Measurements from ENCODE around the gene DIP2C. TPM values are rescaled to one million over a fixed set of nuclear protein-coding genes. Genes with fewer than 3 reads are reported as not detected.
A peak's percentile ranks its signal among the peaks of the same experiment; 100 is the strongest.

The DIP2C gene
- total and polyA plus RNA-seq, 8 donors, result 2.4 to 40.1 (median 21.0) TPM

DNA sequence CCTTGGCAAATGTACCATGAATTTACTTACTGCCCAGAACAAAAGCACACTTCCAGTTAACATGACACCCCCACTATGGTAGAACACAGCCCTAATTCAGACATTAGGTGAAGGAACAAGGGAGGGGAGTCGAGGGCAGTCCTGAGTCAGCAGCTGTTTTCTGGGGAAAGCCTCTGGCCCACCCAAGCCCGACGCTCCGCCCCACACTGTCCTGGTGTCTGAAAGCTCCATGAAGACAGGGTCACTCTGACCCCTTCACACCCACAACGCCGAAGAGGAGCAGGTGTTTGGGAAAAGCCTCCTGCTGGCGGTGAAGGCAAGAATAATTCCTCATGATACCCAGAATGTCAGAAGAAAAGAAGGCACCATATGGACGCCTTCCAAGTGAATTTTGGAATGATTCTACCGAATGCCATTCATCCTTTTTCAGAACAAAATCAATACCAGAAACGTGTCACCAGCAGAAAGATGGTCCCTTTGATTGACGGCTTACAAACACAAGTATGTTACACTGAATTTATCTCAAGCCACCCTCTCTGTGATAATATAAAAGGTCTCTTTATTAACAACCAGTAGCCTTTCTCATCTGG lies 172.1 kb downstream of the DIP2C start:
- no peak overlapping the region for H3K4me3 ChIP-seq
- peaks cover 0 to 11% (median 2%) of the 10 kb centered on the region in 4 donors for H3K36me3 ChIP-seq
- WGBS, 5 donors, result 58 to 74% (median 64%) methylated on average over 11 of the region's 11 CpGs
- no peaks in the 10 kb centered on the region for H3K9me3 ChIP-seq
- H3K27me3 ChIP-seq, result no peaks in the 10 kb centered on the region
- intact Hi-C loops (cut with DNase I; ENCODE audit: low total_unique reads), result loop anchor here (10.0 kb wide), 1 partner anchor 167 kb away; the partner anchor contains the start of gene DIP2C
- no peak for DNase-seq
- no peak overlapping the region for H3K27ac ChIP-seq
- TF ChIP-seq EP300 (IDR thresholded peaks at IDR 0.05), result no peak
- TF ChIP-seq CTCF (IDR thresholded peaks at IDR 0.05), result no peak
- TF ChIP-seq POLR2A (IDR thresholded peaks at IDR 0.05), result no peak
- no peak for TF ChIP-seq POLR2AphosphoS5 (IDR thresholded peaks at IDR 0.05)
- H3K4me1 ChIP-seq, result peaks cover 0 to 52% (median 27%) of the 10 kb centered on the region in 4 donors

DNA sequence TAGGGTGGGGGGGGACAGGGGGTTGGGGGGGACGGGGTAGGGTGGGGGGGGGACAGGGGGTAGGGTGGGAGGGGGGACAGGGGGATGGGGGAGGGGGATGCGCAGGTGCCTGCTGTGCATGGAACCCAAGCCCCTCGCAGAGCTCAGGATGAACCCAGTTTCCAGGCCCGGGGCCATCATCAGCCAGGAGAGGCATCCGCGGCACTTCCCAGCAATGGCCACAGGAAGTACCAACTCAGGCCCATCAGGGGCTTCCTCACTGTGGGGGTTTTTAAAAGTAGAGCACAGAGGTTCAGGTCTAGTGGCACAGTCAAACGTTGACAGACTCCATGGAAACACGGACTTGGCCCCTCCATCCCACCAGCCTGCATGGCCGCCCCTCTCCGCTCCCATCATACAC lies 172.7 kb downstream of the DIP2C start:
- Histone ChIP-seq H3K27me3 (no peaks in the 10 kb centered on the region), H3K4me1 (peaks cover 0 to 52% (median 26%) of the 10 kb centered on the region in 4 donors), H3K9me3 (no peaks in the 10 kb centered on the region), H3K4me3 (no peak overlapping the region), H3K36me3 (peaks cover 0 to 11% (median 2%) of the 10 kb centered on the region in 4 donors), H3K27ac (no peak overlapping the region)
- DNase-seq, result no peak
- WGBS, 5 donors, result 70 to 82% (median 76%) methylated on average over 8 to 9 of the region's 10 CpGs
- TF ChIP-seq CTCF (IDR thresholded peaks at IDR 0.05) (no peak), POLR2A (IDR thresholded peaks at IDR 0.05) (no peak), POLR2AphosphoS5 (IDR thresholded peaks at IDR 0.05) (no peak), EP300 (IDR thresholded peaks at IDR 0.05) (no peak)
- intact Hi-C loops (cut with DNase I; ENCODE audit: low total_unique reads), result loop anchor here (10.0 kb wide), 1 partner anchor 168 kb away; the partner anchor contains the start of gene DIP2C

- H3K27ac ChIP-seq, result peak overlapping the region in 1 of 5 donors; percentile 7
- no peaks in the 10 kb centered on the region for H3K9me3 ChIP-seq
- TF ChIP-seq POLR2A (IDR thresholded peaks at IDR 0.05), result no peak
- TF ChIP-seq POLR2AphosphoS5 (IDR thresholded peaks at IDR 0.05), result no peak
- TF ChIP-seq EP300 (IDR thresholded peaks at IDR 0.05), result no peak
- no peak for TF ChIP-seq CTCF (IDR thresholded peaks at IDR 0.05)
- no peak for DNase-seq
- no peaks in the 10 kb centered on the region for H3K27me3 ChIP-seq
- intact Hi-C loops (cut with DNase I; ENCODE audit: low total_unique reads), result loop anchor here (10.0 kb wide), 1 partner anchor 169 kb away; the partner anchor contains the start of gene DIP2C
- 65 to 77% (median 72%) methylated on average over 8 of the region's 8 CpGs for WGBS, 5 donors
- H3K4me3 ChIP-seq, result no peak overlapping the region
- peaks cover 2 to 57% (median 30%) of the 10 kb centered on the region in 4 donors for H3K4me1 ChIP-seq
- peaks cover 0 to 11% (median 2%) of the 10 kb centered on the region in 4 donors for H3K36me3 ChIP-seq
Measured at GRCh38 chr10:515674-516073, 173.8 kb downstream of the DIP2C start.

DNA sequence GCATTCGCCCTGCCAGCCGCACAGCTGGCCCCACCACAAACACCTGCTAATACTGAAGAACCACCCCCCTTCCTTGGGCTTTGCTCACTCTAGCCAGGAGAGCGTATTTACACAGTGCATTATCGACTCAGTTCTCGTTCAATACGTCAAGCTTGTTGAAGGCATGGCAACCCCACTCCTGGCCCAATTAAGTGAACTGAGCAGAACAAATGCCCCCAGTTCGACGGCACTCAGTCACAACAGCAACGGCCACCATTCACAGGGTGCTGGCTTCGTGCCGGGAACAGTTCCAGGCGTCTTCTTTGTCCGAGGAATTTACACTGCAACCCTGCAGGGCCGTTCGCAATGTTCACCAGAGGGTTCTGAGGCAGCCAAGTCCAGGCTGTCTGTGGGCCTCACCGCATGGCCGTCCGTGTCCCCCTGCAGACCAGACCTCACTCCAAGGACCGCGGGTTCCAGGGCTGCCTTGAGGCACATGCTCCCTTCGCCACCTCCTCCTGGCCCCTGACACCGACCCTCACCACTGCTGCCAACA lies 175.3 kb downstream of the DIP2C start:
- intact Hi-C loops (cut with DNase I; ENCODE audit: low total_unique reads), result loop anchor here (10.0 kb wide), 1 partner anchor 171 kb away; the partner anchor contains the start of gene DIP2C
- 28 to 55% (median 40%) methylated on average over 19 to 22 of the region's 22 CpGs for WGBS, 5 donors
- H3K27ac ChIP-seq, result peak overlapping the region; percentile 69 to 85 (median 79)
- peaks cover 7 to 69% (median 40%) of the 10 kb centered on the region in 4 donors for H3K4me1 ChIP-seq
- peak; percentile 73 to 85 for DNase-seq
- H3K9me3 ChIP-seq, result no peaks in the 10 kb centered on the region
- no peaks in the 10 kb centered on the region for H3K27me3 ChIP-seq
- H3K4me3 ChIP-seq, result peak overlapping the region; percentile 6 to 33 (median 18)
- H3K36me3 ChIP-seq, result peaks cover 0 to 5% (median 2%) of the 10 kb centered on the region in 4 donors
- no peak for TF ChIP-seq CTCF (IDR thresholded peaks at IDR 0.05)
- peak in 1 of 3 donors; percentile 41 for TF ChIP-seq POLR2AphosphoS5 (IDR thresholded peaks at IDR 0.05)
- no peak for TF ChIP-seq EP300 (IDR thresholded peaks at IDR 0.05)

Measured in stomach (tissue), 9 donors.